H1 (cell line): ENCODE results near the gene CRHR1. TPM values are rescaled to one million over a fixed set of nuclear protein-coding genes. Genes with fewer than 3 reads are reported as not detected.

Experiments used
- CTCF ChIA-PET: fragments of 300-600 bp; sonication (Branson Sonifier 250); formaldehyde crosslinking; loops from one replicate; lab custom pipeline; 2021; ENCODE audit not compliant: partially characterized antibody; lab: Charles Lee
- POLR2A ChIA-PET: fragments of 300-600 bp; sonication (Branson Sonifier 250); formaldehyde crosslinking; loops from one replicate; lab custom pipeline; 2021; ENCODE audit warnings: inconsistent platforms; ENCODE audit not compliant: partially characterized antibody; lab: Charles Lee
- DNase-seq, 2 experiments: peaks; one replicate each; pipeline versions ENCODE4 v3.0.0 to v3.0.0-alpha.2; 2010 to 2022; ENCODE audit warnings: low spot score in 2 of 2, low read depth in 1 of 2, mixed read lengths in 1 of 2
- FAIRE-seq: peaks from 2 replicates; lab custom pipeline; 2011; peaks lifted over from hg19 to GRCh38; lab: Jason Lieb, UNC
- H2AFZ ChIP-seq: 2 replicates; pipeline ENCODE4 v1.8.1; 2012; ENCODE audit warnings: low read length, inconsistent platforms
- H2AK5ac ChIP-seq: 2 replicates; pipeline ENCODE4 v1.6.1; 2013; ENCODE audit warnings: low read depth, low read length
- H2BK120ac ChIP-seq: replicated peaks from 2 replicates; pipeline ENCODE3; 2013; ENCODE audit warnings: low read depth, low read length, inconsistent platforms
- H2BK12ac ChIP-seq: 2 replicates; pipeline ENCODE4 v1.6.1; 2013; ENCODE audit warnings: low read depth, low read length
- H2BK15ac ChIP-seq: 2 replicates; pipeline ENCODE4 v1.6.1; 2013; ENCODE audit warnings: low read length
- H2BK20ac ChIP-seq: 2 replicates; pipeline ENCODE4 v1.6.1; 2013; ENCODE audit warnings: low read length
- H2BK5ac ChIP-seq: 2 replicates; pipeline ENCODE4 v1.6.1; 2013; ENCODE audit warnings: low read depth, low read length
- H3K14ac ChIP-seq: 2 replicates; pipeline ENCODE4 v1.6.1; 2013; ENCODE audit warnings: inconsistent platforms; ENCODE audit not compliant: insufficient read length
- H3K18ac ChIP-seq: 2 replicates; pipeline ENCODE4 v1.6.1; 2013; ENCODE audit warnings: low read length; ENCODE audit errors: extremely low read depth
- H3K23ac ChIP-seq: 2 replicates; pipeline ENCODE4 v1.6.1; 2013; ENCODE audit warnings: inconsistent platforms; ENCODE audit not compliant: insufficient read length
- H3K23me2 ChIP-seq: 2 replicates; pipeline ENCODE4 v1.6.1; 2013; ENCODE audit warnings: low read depth, low read length
- H3K27ac ChIP-seq: 2 replicates; pipeline ENCODE4 v1.6.1; 2011; ENCODE audit warnings: low read depth, low read length, inconsistent platforms
- H3K27me3 ChIP-seq, 4 experiments: replicated peaks in 1 of 4; 1 replicate in 1 of 4; 2 replicates in 3 of 4; pipeline versions ENCODE4 v1.6.1 to v1.8.1; 2011 to 2013; ENCODE audit warnings: low read length in 3 of 4, mild to moderate bottlenecking in 3 of 4, inconsistent platforms in 2 of 4, mixed read lengths in 2 of 4, moderate library complexity in 1 of 4; ENCODE audit not compliant: control insufficient read depth in 3 of 4, insufficient read depth in 3 of 4; ENCODE audit errors: extremely low read depth in 1 of 4
- H3K36me3 ChIP-seq, 4 experiments: 2 replicates each; pipeline versions ENCODE4 v1.6.1 to v1.8.1; 2011 to 2013; ENCODE audit warnings: mild to moderate bottlenecking in 4 of 4, low read length in 3 of 4, moderate library complexity in 2 of 4, control low read depth in 1 of 4, inconsistent platforms in 1 of 4; ENCODE audit not compliant: insufficient read depth in 4 of 4, control insufficient read depth in 2 of 4
- H3K4ac ChIP-seq: replicated peaks from 2 replicates; pipeline ENCODE3; 2013; ENCODE audit warnings: low read length, low read depth, mixed read lengths, inconsistent platforms; ENCODE audit not compliant: insufficient read length
- H3K4me1 ChIP-seq, 4 experiments: replicated peaks in 1 of 4; 1 replicate in 1 of 4; 2 replicates in 3 of 4; pipeline versions ENCODE4 v1.6.1 to v1.8.1; 2011 to 2013; ENCODE audit warnings: low read length in 3 of 4, inconsistent platforms in 2 of 4, mixed read lengths in 1 of 4; ENCODE audit not compliant: insufficient read depth in 4 of 4, control insufficient read depth in 3 of 4
- H3K4me2 ChIP-seq, 2 experiments: 2 replicates each; pipeline versions ENCODE4 v1.6.1 to v1.8.1; 2011 to 2013; ENCODE audit warnings: low read depth in 2 of 2, low read length in 2 of 2, control low read depth in 1 of 2, inconsistent platforms in 1 of 2, mild to moderate bottlenecking in 1 of 2; ENCODE audit not compliant: insufficient read depth in 1 of 2
- H3K4me3 ChIP-seq, 4 experiments: fragments of 200-600, 300-600 bp in 1 of 4; sonication (generic), shearing (Covaris generic), sonication (Bioruptor Twin) in 1 of 4; 2 replicates each; pipeline versions ENCODE4 v1.5.1 to v1.8.1; 2011 to 2016; ENCODE audit warnings: low read length in 4 of 4, low read depth in 3 of 4, control low read depth in 2 of 4, inconsistent platforms in 2 of 4, mild to moderate bottlenecking in 2 of 4, mixed read lengths in 1 of 4, moderate library complexity in 1 of 4; ENCODE audit not compliant: insufficient read depth in 2 of 4; ENCODE audit errors: extremely low read depth in 1 of 4
- H3K56ac ChIP-seq: replicated peaks from 2 replicates; pipeline ENCODE3; 2013; ENCODE audit warnings: low read depth, mild to moderate bottlenecking, mixed read lengths, low read length, inconsistent platforms; ENCODE audit not compliant: insufficient read length
- H3K79me1 ChIP-seq: 2 replicates; pipeline ENCODE4 v1.6.1; 2013; ENCODE audit warnings: low read depth, low read length, control low read depth
- H3K79me2 ChIP-seq, 2 experiments: 2 replicates each; pipeline versions ENCODE4 v1.6.1 to v1.8.1; 2012 to 2013; ENCODE audit warnings: low read length in 2 of 2, mild to moderate bottlenecking in 2 of 2, inconsistent platforms in 1 of 2; ENCODE audit not compliant: insufficient read depth in 2 of 2, control insufficient read depth in 1 of 2
- H3K9ac ChIP-seq, 4 experiments: replicated peaks in 1 of 4; 1 replicate in 1 of 4; 2 replicates in 3 of 4; pipeline versions ENCODE4 v1.6.1 to v1.8.1; 2011 to 2013; ENCODE audit warnings: low read depth in 3 of 4, low read length in 3 of 4, control low read depth in 2 of 4, mild to moderate bottlenecking in 2 of 4, moderate library complexity in 2 of 4, inconsistent platforms in 1 of 4; ENCODE audit errors: extremely low read depth in 1 of 4
- H3K9me3 ChIP-seq, 2 experiments: 2 replicates each; pipeline versions ENCODE4 v1.6.1 to v1.8.1; 2012 to 2013; ENCODE audit warnings: mild to moderate bottlenecking in 2 of 2, moderate library complexity in 2 of 2, control low read depth in 1 of 2, inconsistent platforms in 1 of 2, low read depth in 1 of 2, low read length in 1 of 2, mixed read lengths in 1 of 2; ENCODE audit not compliant: insufficient read depth in 2 of 2
- H4K20me1 ChIP-seq, 2 experiments: replicated peaks in 1 of 2; 2 replicates each; pipeline versions ENCODE3 to v1.8.1; 2011 to 2013; ENCODE audit warnings: inconsistent platforms in 2 of 2, low read length in 2 of 2, mild to moderate bottlenecking in 1 of 2; ENCODE audit not compliant: insufficient read depth in 2 of 2, control insufficient read depth in 1 of 2
- H4K5ac ChIP-seq: 2 replicates; pipeline ENCODE4 v1.6.1; 2013; ENCODE audit warnings: low read length, low read depth, mixed read lengths, inconsistent platforms; ENCODE audit not compliant: insufficient read length
- H4K8ac ChIP-seq: 2 replicates; pipeline ENCODE4 v1.8.0; 2013; ENCODE audit warnings: mild to moderate bottlenecking, moderate library complexity, low read length, inconsistent platforms; ENCODE audit not compliant: insufficient read depth; ENCODE audit errors: extremely low read depth
- H4K91ac ChIP-seq: replicated peaks from 2 replicates; pipeline ENCODE3; 2013; ENCODE audit warnings: low read length, mixed read lengths, inconsistent platforms; ENCODE audit not compliant: insufficient read length
- BACH1 ChIP-seq: IDR thresholded peaks from 2 replicates; pipeline ENCODE4 v1.6.1; 2012; ENCODE audit warnings: low read length, improper control_type of control experiment
- BCL11A ChIP-seq, 2 experiments: IDR thresholded peaks; one replicate each; pipeline ENCODE4 v1.6.1; 2011; ENCODE audit warnings: low read depth in 2 of 2, low read length in 2 of 2, mild to moderate bottlenecking in 2 of 2
- BRCA1 ChIP-seq: IDR thresholded peaks from 2 replicates; pipeline ENCODE4 v1.6.1; 2012; ENCODE audit warnings: low read depth, low read length, improper control_type of control experiment
- CBX5 ChIP-seq: fragments of 300-800, 300-1000 bp; sonication (generic); IDR thresholded peaks from 2 replicates; pipeline ENCODE4 v1.7.1; 2016; ENCODE audit warnings: antibody characterized with exemption, low read length, low read depth
- HDAC2 ChIP-seq, 2 experiments: fragments of 300-600 bp in 1 of 2; sonication (generic) in 1 of 2; IDR thresholded peaks; 2 replicates each; pipeline ENCODE4 v1.6.1; 2011 to 2012; ENCODE audit warnings: low read depth in 2 of 2, low read length in 2 of 2, mild to moderate bottlenecking in 2 of 2, moderate library complexity in 2 of 2, borderline replicate concordance in 1 of 2, inconsistent platforms in 1 of 2
- KDM5A ChIP-seq: fragments of 200-600 bp; IDR thresholded peaks from 2 replicates; pipeline ENCODE4 v1.7.1; 2012; ENCODE audit warnings: mild to moderate bottlenecking, low read length, inconsistent platforms, mixed read lengths
- MAFK ChIP-seq: IDR thresholded peaks from 2 replicates; pipeline ENCODE4 v1.6.1; 2012; ENCODE audit warnings: low read depth, mild to moderate bottlenecking, improper control_type of control experiment, low read length
- POLR2AphosphoS5 ChIP-seq: IDR thresholded peaks from 2 replicates; pipeline ENCODE4 v1.6.1; 2011; ENCODE audit warnings: low read depth, low read length
- POU5F1 ChIP-seq: IDR thresholded peaks from 2 replicates; pipeline ENCODE4 v1.6.1; 2011; ENCODE audit warnings: low read depth, mild to moderate bottlenecking, low read length, moderate library complexity
- SUZ12 ChIP-seq: fragments of 200-600 bp; sonication (generic); IDR thresholded peaks from 2 replicates; pipeline ENCODE4 v1.6.1; 2012; ENCODE audit warnings: mild to moderate bottlenecking, inconsistent platforms, low read length, moderate library complexity, mixed read lengths
- TCF12 ChIP-seq: IDR thresholded peaks from 2 replicates; pipeline ENCODE4 v1.6.1; 2011; ENCODE audit warnings: low read depth, mild to moderate bottlenecking, low read length
- WGBS, 2 experiments: shearing (Covaris generic) in 1 of 2; methylation state at CpG; one replicate each; pipeline versions ENCODE4 v1.1.6 to v1.1.7; 2013 to 2015; ENCODE audit warnings: low lambda C conversion rate in 2 of 2, mixed read lengths in 2 of 2, inconsistent platforms in 1 of 2, low coverage in 1 of 2, missing lambda C conversion rate in 1 of 2; ENCODE audit not compliant: insufficient replicate concordance in 2 of 2, insufficient coverage in 1 of 2, insufficient read length in 1 of 2; ENCODE audit errors: extremely low coverage in 1 of 2, missing lambda C conversion rate in 1 of 2; 5-methylcytosine and 5-hydroxymethylcytosine counted together
- polyA plus RNA-seq, 7 experiments: library from polyadenylated mRNA; depleted of rRNA in 3 of 7; stranded (reverse) in 5 of 7; unstranded in 2 of 7; fragments of >200 nt in 5 of 7; fragments of 200-250 nt in 2 of 7; gene quantifications; 1 replicate in 5 of 7; 2 replicates in 1 of 7; 4 replicates in 1 of 7; pipeline versions ENCODE4 v1.2.1 to v1.2.3, GENCODE V29; 2011 to 2013; ENCODE audit warnings: missing spikeins in 2 of 7, mixed read lengths in 2 of 7
- total RNA-seq: library from RNA; stranded (reverse); fragmentation: NEBNext Ultra II Directional; extraction: Animal tissue kit (Norgen Biotek cat#: 25700); gene quantifications from 2 replicates; pipeline ENCODE4 v1.2.1, GENCODE V29; 2021
- TF ChIP-seq, protein P1 (sequence below): IDR thresholded peaks from 2 replicates; pipeline ENCODE4 v1.6.1; 2012; ENCODE audit warnings: inconsistent platforms

Gene CRHR1
- total and polyA plus RNA-seq, 2 of the 8 experiments (the other 6 are each of a cell fraction or from before 2014, with no cell fraction given): 0.56 to 1.7 TPM

DNA sequence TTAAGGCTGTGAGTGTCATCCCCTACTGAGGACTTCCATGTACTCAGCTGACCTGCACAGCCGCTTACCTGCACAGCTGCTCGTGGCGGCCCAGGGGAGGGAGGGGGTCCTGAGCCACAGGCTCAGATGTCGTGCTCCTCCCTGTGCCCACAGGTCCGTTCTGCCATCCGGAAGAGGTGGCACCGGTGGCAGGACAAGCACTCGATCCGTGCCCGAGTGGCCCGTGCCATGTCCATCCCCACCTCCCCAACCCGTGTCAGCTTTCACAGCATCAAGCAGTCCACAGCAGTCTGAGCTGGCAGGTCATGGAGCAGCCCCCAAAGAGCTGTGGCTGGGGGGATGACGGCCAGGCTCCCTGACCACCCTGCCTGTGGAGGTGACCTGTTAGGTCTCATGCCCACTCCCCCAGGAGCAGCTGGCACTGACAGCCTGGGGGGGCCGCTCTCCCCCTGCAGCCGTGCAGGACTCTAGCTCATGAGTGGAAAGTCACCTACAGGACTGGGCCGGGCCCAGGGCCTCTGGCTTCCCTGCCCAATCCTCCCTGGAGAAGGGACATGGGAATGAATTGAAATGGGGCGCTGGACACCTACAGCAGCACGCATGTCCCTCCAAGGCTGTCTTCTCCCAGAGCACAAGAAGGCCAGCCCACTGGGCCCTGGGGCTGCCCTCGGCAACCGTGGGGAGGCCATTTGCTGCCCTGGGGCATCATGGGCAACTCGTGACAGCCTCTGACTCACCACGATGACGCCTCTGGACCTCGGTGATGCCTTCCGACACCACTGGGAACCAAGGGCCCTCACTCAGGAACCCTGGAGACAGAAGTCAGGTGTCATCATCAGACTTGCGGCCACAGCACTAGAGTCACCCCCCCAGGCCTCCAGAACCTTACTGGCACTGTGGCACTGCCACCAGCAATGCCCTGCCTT is 50.6 kb downstream of the CRHR1 start:
- H2BK12ac ChIP-seq: no peak overlapping the region
- H4K8ac ChIP-seq: peak overlapping the region; percentile 83; the same call in 1 of the 2 replicates
- H4K20me1 ChIP-seq: peaks cover 0 to 2% of the 10 kb centered on the region in 2 experiments
- POLR2A ChIA-PET: interaction anchor here (0.7 kb wide), 1 partner anchor 432 kb away, joined by 3 read pairs; no protein-coding TSS in a partner anchor
- H3K36me3 ChIP-seq: no peaks in the 10 kb centered on the region
- H3K4me1 ChIP-seq: peaks cover 0 to 2% (median 2%) of the 10 kb centered on the region in 4 experiments; a peak in 2 of 7 replicates
- H4K91ac ChIP-seq: no peak overlapping the region
- H3K23me2 ChIP-seq: no peaks in the 10 kb centered on the region
- no peak overlapping the region for H3K9ac ChIP-seq
- no peaks in the 10 kb centered on the region for H3K9me3 ChIP-seq
- no peak overlapping the region for H3K27ac ChIP-seq
- H3K27me3 ChIP-seq: no peaks in the 10 kb centered on the region
- WGBS, 2 experiments: 89% methylated on average over 26 of the region's 26 CpGs; no CpG with 5 or more reads in 1 of the 2 experiments
- H2BK5ac ChIP-seq: no peak overlapping the region
- H3K79me2 ChIP-seq: no peaks in the 10 kb centered on the region
- no peak overlapping the region for H2AFZ ChIP-seq
- H3K79me1 ChIP-seq: no peaks in the 10 kb centered on the region
- no peak overlapping the region for H3K18ac ChIP-seq
- CTCF ChIA-PET: interaction anchor here (0.7 to 11.9 kb wide), 17 partner anchors 10 to 198 kb away, joined by 3 to 137 read pairs (median 4); partner anchors contain the start of gene SPPL2C
- no peak overlapping the region for H3K56ac ChIP-seq
- H3K4me2 ChIP-seq: no peak overlapping the region
- no peak overlapping the region for H3K4ac ChIP-seq
- H2BK15ac ChIP-seq: no peak overlapping the region
- H3K4me3 ChIP-seq: no peak overlapping the region
- no peak overlapping the region for H4K5ac ChIP-seq
- no peak overlapping the region for H2AK5ac ChIP-seq
- no peak for DNase-seq
- no peak overlapping the region for H2BK120ac ChIP-seq
- no peak overlapping the region for H3K14ac ChIP-seq
- no peak overlapping the region for H3K23ac ChIP-seq
- FAIRE-seq: no peak
- H2BK20ac ChIP-seq: no peak overlapping the region
- TF ChIP-seq MAFK: no peak
- no peak for TF ChIP-seq TCF12
- TF ChIP-seq BACH1: no peak
- no peak for TF ChIP-seq KDM5A
- TF ChIP-seq CBX5: no peak
- no peak for TF ChIP-seq POLR2AphosphoS5
- no peak for TF ChIP-seq BRCA1
- TF ChIP-seq POU5F1: no peak
- TF ChIP-seq, protein P1, sequence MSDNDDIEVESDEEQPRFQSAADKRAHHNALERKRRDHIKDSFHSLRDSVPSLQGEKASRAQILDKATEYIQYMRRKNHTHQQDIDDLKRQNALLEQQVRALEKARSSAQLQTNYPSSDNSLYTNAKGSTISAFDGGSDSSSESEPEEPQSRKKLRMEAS: no peak
- no peak for TF ChIP-seq BCL11A (IDR thresholded peaks at IDR 0.05; ENCODE audit: low read depth in 2 of 2, low read length in 2 of 2)
- TF ChIP-seq SUZ12: no peak
- no peak for TF ChIP-seq HDAC2 (IDR thresholded peaks at IDR 0.05; ENCODE audit: borderline replicate concordance in 1 of 2, low read depth in 2 of 2, low read length in 2 of 2)
